Epidermal melanocyte (primary cell): ENCODE data around the gene PPA1.
"Not testable (repeated sequence)": the region's sequence is repeated elsewhere in the genome, so short reads cannot be mapped to it uniquely, and the experiment has no call there.

Source experiments
- DNase-seq: peaks from one replicate; pipeline ENCODE4 v3.0.0; 2011; ENCODE audit warnings: low spot score; ENCODE audit not compliant: insufficient read length

The PPA1 gene

GRCh38 chr10:70175516-70175915, 57.7 kb downstream of the PPA1 start:
- no peak for DNase-seq

DNA sequence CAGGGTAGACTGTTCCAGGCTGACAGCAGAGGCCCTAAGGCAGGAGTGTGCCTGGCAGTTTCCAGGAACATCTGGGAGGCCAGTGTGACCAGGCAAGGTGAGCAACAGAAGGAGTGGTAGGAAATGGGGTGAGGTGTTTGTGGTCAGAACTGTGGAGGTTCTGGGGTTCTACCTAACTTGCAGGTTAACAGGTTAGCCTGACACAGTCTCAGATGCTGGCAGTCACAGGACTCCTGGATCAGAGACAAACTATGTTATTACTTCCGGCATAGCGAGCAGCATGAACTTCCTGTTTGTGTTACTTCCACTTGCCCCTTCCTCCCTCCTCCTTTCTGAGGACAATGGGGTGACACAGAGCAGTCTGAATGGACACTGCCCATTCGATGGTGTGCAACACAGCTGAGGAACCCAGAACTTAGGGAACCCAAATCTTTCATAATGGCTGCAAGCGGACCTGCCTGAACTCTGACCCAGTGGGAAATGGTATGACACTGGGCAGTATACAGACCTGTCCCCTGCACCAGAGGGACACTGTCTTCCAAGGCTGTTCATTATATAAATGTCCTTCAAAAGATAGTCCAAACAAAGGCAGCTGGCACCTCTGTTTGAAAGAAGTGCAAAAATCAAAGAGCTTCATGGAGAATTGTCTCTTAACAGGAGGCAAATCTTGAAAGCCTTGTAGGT, 59.0 kb downstream of the PPA1 start:
- no peak for DNase-seq

GRCh38 chr10:70169649-70170364, 63.4 kb downstream of the PPA1 start:
- no peak for DNase-seq

DNA sequence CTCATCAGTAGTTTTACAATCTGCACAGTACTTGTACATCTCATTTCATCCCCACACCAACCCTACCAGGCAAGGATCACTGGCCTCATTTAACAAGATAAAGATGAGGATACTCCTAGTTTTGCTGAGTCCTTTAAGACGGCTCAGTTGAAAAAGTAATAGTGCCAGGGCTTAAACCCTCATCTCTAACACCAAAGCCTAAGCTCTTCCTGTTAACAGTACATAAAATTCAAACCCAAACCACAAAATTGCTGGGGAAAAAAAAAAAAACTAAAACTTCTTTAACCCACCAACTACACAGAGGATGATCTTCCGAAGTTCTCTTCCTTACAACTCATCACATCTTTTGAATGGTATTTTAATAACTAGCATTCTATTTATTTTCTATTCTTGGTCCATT, 64.2 kb downstream of the PPA1 start:
- no peak for DNase-seq

DNA sequence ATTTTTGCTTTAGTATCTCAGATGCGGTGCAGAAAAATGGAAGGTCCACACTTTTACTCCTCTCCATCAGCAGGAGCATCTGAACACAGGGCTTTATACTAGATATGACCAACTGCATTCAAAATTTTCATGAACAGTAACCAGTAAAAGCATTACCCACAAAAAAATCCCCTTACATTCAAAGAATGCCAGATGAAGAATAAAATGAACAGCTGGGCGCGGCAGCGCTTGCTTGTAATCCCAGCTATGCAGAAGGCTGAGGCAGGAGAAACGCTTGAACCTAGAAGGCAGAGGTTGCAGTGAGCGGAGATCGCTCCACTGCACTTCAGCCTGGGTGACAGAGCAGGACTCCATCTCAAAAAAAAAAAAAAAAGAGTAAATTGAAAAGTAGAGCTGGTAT, 66.0 kb downstream of the PPA1 start:
- DNase-seq = no peak

DNA sequence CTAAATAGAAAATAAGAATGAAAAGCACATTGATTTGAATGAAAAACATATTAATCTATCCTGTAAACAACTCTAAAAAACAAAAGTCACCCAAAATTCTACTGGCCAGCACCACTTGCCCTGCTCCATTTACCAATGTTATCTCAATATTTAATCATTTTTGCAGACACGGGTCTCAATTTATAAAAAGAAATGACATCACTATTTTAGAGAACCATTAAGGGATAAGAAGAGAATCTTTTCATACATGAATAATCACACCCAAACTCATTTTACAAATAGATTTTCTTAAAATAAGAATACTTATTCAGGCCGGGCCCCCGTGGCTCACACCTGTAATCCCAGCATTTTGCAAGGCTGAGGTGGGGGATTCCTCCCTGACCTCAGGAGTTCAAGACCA, 66.8 kb downstream of the PPA1 start:
- DNase-seq = no peak

DNA sequence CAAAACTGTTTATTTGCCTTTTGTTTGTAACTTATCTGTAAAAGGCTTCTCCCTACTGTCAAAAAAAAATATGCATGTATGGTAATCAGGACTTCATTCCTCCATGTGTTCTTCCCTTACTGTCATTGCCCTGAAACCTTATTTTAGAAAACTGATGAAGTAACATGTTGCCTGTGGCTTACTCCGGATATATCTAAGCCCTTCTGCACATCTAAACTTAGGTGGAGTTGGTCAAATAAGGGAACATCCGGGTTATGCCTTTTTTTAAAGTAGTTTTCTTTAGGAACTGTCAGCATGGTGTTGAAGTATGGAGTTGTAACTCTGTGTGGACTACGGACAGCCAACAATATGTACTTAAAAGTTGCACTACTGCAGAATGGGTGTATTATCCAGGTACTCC, 69.1 kb downstream of the PPA1 start:
- DNase-seq = no peak

DNA sequence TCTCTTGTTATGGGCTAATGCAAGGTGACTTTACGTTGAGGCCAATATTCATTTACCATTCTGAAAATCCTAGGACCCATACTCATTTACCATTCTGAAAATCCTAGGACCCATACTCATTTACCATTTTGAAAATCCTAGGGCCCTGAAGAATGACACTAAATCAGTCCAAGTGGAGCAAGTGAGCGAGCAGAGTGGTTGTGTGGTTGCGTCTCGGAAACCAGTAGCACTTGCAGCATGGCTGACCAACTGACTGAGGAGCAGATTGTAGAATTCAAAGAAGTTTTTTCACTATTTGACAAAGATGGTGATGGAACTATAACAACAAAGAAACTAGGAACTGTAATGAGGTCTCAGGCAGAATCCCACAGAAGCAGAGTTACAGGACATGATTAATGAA, 69.8 kb downstream of the PPA1 start:
- DNase-seq = no peak

DNA sequence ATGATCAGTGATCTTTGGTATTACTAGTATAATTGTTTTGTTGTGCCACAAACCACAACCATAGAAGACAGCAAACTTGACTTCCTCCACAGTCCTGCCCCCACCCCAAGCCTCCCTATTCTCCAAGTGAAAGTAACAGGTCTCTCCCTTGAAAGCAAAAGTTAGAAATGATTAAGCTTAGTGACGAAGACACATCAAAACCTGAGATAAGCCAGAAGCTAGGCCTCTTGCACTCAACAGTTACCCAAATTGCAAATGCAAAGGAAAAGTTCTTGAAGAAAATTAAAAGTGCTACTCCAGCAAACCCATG, 70.4 kb downstream of the PPA1 start:
- no peak for DNase-seq

DNA sequence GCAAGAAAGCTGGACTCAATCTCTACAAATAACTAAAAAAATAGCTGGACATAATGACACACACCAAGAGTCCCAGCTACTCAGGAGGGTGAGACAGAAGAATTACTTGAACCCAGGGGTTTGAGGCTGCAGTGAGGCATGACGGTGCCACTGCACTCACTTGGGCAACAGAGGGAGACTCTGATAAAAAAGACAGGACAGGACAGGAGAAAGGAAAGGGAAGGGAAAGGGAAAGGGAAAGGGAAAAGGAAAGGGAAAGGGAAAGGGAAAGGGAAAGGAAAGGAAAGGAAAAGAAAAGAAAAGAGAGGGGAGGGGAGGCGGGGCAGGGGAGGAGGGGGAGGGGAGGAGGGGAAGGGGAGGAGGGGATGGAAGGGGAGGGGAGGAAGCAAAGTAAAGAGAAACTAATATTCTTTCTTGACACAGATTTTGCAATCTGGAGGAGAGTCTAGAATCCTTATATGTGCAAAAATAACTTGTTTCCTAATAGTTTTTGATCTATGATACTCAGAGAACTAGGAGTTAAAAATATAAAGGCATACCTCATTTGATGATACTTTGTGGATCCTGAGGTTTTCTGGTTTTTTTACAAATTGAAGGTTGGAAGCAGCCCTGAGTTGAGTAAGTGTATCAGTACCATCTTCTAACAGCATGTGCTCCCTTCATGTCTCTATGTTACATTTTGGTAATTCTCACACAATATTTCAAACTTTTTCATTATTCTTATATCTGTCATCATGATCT, 70.9 kb downstream of the PPA1 start:
- no peak for DNase-seq

DNA sequence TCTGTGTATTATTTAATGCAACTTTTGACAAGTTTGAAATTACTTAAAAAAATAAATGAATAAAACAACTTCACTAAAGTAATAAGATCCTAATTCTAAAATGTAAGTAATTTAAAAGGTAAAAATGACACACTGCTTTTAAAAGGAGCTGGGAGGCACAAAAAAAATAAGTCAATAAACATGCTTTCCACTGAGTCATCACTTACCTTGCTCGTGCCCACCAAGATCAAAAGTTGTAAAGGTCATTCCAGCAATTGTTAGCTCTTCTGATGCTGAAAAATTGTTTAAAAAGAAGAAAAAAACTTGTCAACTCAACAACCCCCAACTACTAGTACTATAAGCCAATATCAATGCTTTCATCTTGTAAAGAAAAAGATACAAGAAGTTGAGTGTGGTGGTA, 72.4 kb downstream of the PPA1 start:
- no peak for DNase-seq

DNA sequence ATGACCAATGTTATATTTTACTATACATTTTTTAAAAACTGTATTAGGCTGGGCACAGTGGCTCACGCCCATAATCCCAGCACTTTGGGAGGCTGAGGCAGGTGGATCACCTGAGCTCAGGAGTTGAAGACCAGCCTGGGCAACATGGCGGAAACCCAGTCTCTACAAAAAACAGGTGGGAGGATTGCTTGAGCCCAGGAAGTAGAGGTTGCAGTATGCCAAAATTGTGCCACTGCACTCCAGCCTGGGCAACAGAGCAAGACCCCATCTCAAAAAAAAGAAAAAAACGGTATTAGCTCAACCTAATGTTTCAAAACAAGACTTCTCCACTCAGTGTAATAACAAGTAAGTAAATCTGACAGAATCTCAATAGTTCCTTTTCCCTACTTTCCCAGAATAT, 73.9 kb downstream of the PPA1 start:
- not testable (repeated sequence) for DNase-seq

DNA sequence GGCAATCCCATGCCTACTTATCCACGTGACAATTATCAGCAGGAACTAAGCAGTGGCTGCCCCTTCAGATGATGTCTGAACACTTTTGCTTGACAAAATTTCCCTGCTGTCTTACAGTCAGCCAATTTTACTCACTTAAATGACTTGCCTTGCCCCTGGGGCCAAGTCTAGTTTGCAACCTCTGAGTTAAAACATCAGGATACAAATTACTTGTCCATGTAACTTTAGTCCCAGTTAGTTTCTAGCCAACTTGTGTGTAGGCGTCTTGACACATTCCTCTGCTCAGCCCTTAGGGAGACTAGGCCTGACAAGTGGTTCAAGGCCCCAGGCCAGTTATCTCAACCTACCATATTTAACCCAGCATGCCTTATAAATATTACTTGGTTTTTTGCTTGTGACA, 75.1 kb downstream of the PPA1 start:
- no peak for DNase-seq

GRCh38 chr10:70155255-70155838, 77.9 kb downstream of the PPA1 start:
- no peak for DNase-seq
